WTC11 (cell line): ENCODE measurements around the gene NCCRP1. TPM values are rescaled to one million over a fixed set of nuclear protein-coding genes. Genes with fewer than 3 reads are reported as not detected.
A peak's percentile ranks its signal among the peaks of the same experiment; 100 is the strongest.

Source experiments
- ATAC-seq: fragments of 200-7000 bp; cut with Tn5 transposase; 2 replicates; pipeline ENCODE4 v1.10.0; 2021; ENCODE audit warnings: mild to moderate bottlenecking, moderate library complexity
- CTCF ChIA-PET: fragments of 300-600 bp; sonication (Branson Sonifier 250); formaldehyde crosslinking; loops from one replicate; lab custom pipeline; 2021; ENCODE audit warnings: antibody characterized with exemption; lab: Charles Lee
- POLR2A ChIA-PET: fragments of 350-600 bp; sonication (Branson Sonifier 250); formaldehyde crosslinking; loops from one replicate; lab custom pipeline; 2021; ENCODE audit warnings: antibody characterized with exemption; lab: Charles Lee
- DNase-seq: peaks from one replicate; pipeline ENCODE4 v3.0.0; 2021; ENCODE audit warnings: low spot score
- H3K27ac Mint-ChIP-seq: 2 replicates; pipeline ENCODE4 v1.8.0; 2021; ENCODE audit warnings: mixed read lengths
- H3K27me3 Mint-ChIP-seq: 2 replicates; pipeline ENCODE4 v1.8.0; 2021; ENCODE audit warnings: low read depth, mild to moderate bottlenecking, moderate library complexity, mixed read lengths
- H3K36me3 Mint-ChIP-seq: 2 replicates; pipeline ENCODE4 v1.8.0; 2021; ENCODE audit warnings: mixed read lengths
- H3K4me1 Mint-ChIP-seq: 2 replicates; pipeline ENCODE4 v1.8.0; 2022; ENCODE audit warnings: mixed read lengths
- H3K4me3 Mint-ChIP-seq: 2 replicates; pipeline ENCODE4 v1.8.0; 2021; ENCODE audit warnings: mild to moderate bottlenecking, moderate library complexity, mixed read lengths
- H3K9me3 Mint-ChIP-seq: 2 replicates; pipeline ENCODE4 v1.8.0; 2021; ENCODE audit warnings: mixed read lengths
- ATF2 ChIP-seq: sonication (generic); formaldehyde crosslinking; IDR thresholded peaks from 2 replicates; pipeline ENCODE4 v1.8.1; 2022; ENCODE audit warnings: low read depth, missing genetic modification reagents, borderline replicate concordance
- ATF6 ChIP-seq: sonication (generic); formaldehyde crosslinking; IDR thresholded peaks from 2 replicates; pipeline ENCODE4 v1.8.1; 2023; ENCODE audit warnings: mild to moderate bottlenecking, missing genetic modification reagents
- CBFB ChIP-seq: sonication (generic); formaldehyde crosslinking; IDR thresholded peaks from 2 replicates; pipeline ENCODE4 v1.8.1; 2022; ENCODE audit warnings: mild to moderate bottlenecking, low read depth, missing genetic modification reagents
- E2F4 ChIP-seq: sonication (generic); formaldehyde crosslinking; IDR thresholded peaks from 2 replicates; pipeline ENCODE4 v1.8.1; 2022; ENCODE audit warnings: low read depth, mild to moderate bottlenecking, moderate library complexity, missing genetic modification reagents, borderline replicate concordance
- ERG ChIP-seq: fragments of 250-450 bp; sonication (Bioruptor Pico); IDR thresholded peaks from 2 replicates; pipeline ENCODE4 v1.8.0; 2021; ENCODE audit warnings: mild to moderate bottlenecking
- FOXP4 ChIP-seq: sonication (generic); formaldehyde crosslinking; IDR thresholded peaks from 2 replicates; pipeline ENCODE4 v1.8.0; 2022; ENCODE audit warnings: mild to moderate bottlenecking, missing genetic modification reagents
- IRF1 ChIP-seq: sonication (generic); formaldehyde crosslinking; IDR thresholded peaks from 2 replicates; pipeline ENCODE4 v1.8.0; 2023; ENCODE audit warnings: missing genetic modification reagents
- IRF2 ChIP-seq: sonication (generic); formaldehyde crosslinking; IDR thresholded peaks from 2 replicates; pipeline ENCODE4 v1.8.0; 2022; ENCODE audit warnings: low read depth, missing genetic modification reagents, borderline replicate concordance
- MLX ChIP-seq: sonication (generic); formaldehyde crosslinking; IDR thresholded peaks from 2 replicates; pipeline ENCODE4 v1.8.1; 2023; ENCODE audit warnings: mild to moderate bottlenecking, missing genetic modification reagents, moderate library complexity
- NR3C1 ChIP-seq: sonication (generic); formaldehyde crosslinking; conservative IDR thresholded peaks from 2 replicates; pipeline ENCODE4 v1.8.1; 2023; ENCODE audit warnings: low read depth, mild to moderate bottlenecking, missing genetic modification reagents
- PREB ChIP-seq: sonication (generic); formaldehyde crosslinking; IDR thresholded peaks from 2 replicates; pipeline ENCODE4 v1.8.1; 2022; ENCODE audit warnings: mild to moderate bottlenecking, missing genetic modification reagents, moderate library complexity, borderline replicate concordance
- SMAD4 ChIP-seq: sonication (generic); formaldehyde crosslinking; IDR thresholded peaks from 2 replicates; pipeline ENCODE4 v1.8.0; 2022; ENCODE audit warnings: mild to moderate bottlenecking, missing genetic modification reagents
- ZNF317 ChIP-seq: sonication (generic); formaldehyde crosslinking; IDR thresholded peaks from 2 replicates; pipeline ENCODE4 v1.8.1; 2023; ENCODE audit warnings: low read depth, mild to moderate bottlenecking, moderate library complexity, missing genetic modification reagents, borderline replicate concordance
- ZNF396 ChIP-seq: fragments of 250-450 bp; sonication (Bioruptor Pico); IDR thresholded peaks from 2 replicates; pipeline ENCODE4 v1.8.0; 2021; ENCODE audit warnings: mild to moderate bottlenecking, moderate library complexity, borderline replicate concordance
- ZNF416 ChIP-seq: fragments of 250-450 bp; sonication (Bioruptor Pico); IDR thresholded peaks from 2 replicates; pipeline ENCODE4 v1.9.0; 2021; ENCODE audit warnings: mild to moderate bottlenecking, inconsistent platforms
- ZNF512 ChIP-seq: sonication (generic); formaldehyde crosslinking; IDR thresholded peaks from 2 replicates; pipeline ENCODE4 v1.8.1; 2022; ENCODE audit warnings: missing genetic modification reagents, borderline replicate concordance
- ZNF532 ChIP-seq: fragments of 250-450 bp; sonication (Bioruptor Pico); IDR thresholded peaks from 2 replicates; pipeline ENCODE4 v1.9.0; 2021; ENCODE audit warnings: mild to moderate bottlenecking, borderline replicate concordance
- total RNA-seq: library from RNA; stranded (reverse); gene quantifications from 3 replicates; pipeline ENCODE4 v1.2.3, GENCODE V29; 2021

Gene NCCRP1
- total RNA-seq, 1 experiment from 2014 or later, result 2.0 TPM

- POLR2A ChIA-PET, result interaction anchor here (0.7 kb wide), 1 partner anchor 141 kb away, joined by 5 read pairs; no protein-coding TSS in a partner anchor
- H3K9me3 Mint-ChIP-seq, result no peaks in the 10 kb centered on the region
- ATAC-seq, result no peak
- CTCF ChIA-PET, result interaction anchor here (1.2 to 2.4 kb wide), 3 partner anchors 9 to 42 kb away, joined by 3 to 6 read pairs (median 3); no protein-coding TSS in a partner anchor
- H3K4me3 Mint-ChIP-seq, result no peak overlapping the region
- peak overlapping the region; percentile 86 for H3K27ac Mint-ChIP-seq
- DNase-seq, result no peak
- H3K27me3 Mint-ChIP-seq, result no peaks in the 10 kb centered on the region; the same call in 1 of the 2 replicates
- H3K4me1 Mint-ChIP-seq, result peaks cover 21% of the 10 kb centered on the region
- no peaks in the 10 kb centered on the region for H3K36me3 Mint-ChIP-seq
- TF ChIP-seq E2F4 (no peak), ZNF416 (CRISPR knock-in tag) (no peak), ZNF512 (CRISPR knock-in tag) (no peak), PREB (CRISPR knock-in tag) (no peak), NR3C1 (CRISPR knock-in tag) (no peak), CBFB (CRISPR knock-in tag) (no peak), ZNF317 (CRISPR knock-in tag) (no peak), ATF2 (CRISPR knock-in tag) (no peak), ZNF396 (CRISPR knock-in tag) (no peak), SMAD4 (CRISPR knock-in tag) (no peak), MLX (CRISPR knock-in tag) (no peak), FOXP4 (CRISPR knock-in tag) (no peak), ATF6 (no peak), ZNF532 (CRISPR knock-in tag) (no peak), ERG (CRISPR knock-in tag) (no peak), IRF2 (CRISPR knock-in tag) (no peak), IRF1 (CRISPR knock-in tag) (no peak)
Observed at GRCh38 chr19:39164289-39164688, 32.5 kb upstream of the NCCRP1 start.
